GM19193 (cell line): ENCODE results near the gene IVNS1ABP.

Experiments
- POLR2A ChIP-seq: IDR thresholded peaks from 4 replicates; pipeline ENCODE4 v1.6.1; 2011; ENCODE audit not compliant: insufficient read depth, insufficient read length; ENCODE audit errors: extremely low read depth

Gene IVNS1ABP

DNA sequence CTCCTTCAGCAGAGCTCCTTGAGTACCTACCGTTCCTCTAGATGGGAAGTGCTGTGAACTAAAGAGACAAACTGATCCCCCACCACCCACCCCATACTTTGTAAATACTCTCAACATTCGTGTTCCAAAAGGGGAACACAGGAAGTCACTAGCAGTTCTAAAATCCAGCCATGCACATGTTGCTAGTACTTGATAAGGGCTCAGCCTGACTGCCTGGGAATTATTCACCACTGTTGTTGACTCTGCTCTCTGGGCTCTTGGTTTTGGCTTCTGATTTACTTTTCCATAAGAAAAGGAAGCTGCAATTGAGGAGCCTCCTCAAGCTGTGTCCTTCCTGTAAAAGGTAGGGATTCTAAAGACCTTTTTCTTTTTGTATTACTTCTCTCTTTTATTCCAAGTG, 67.5 kb downstream of the IVNS1ABP start:
- TF ChIP-seq POLR2A, result no peak
